Subcutaneous adipose tissue (tissue), 4 donors: ENCODE results near the gene TERB2. TPM values are rescaled to one million over a fixed set of nuclear protein-coding genes. Genes with fewer than 3 reads are reported as not detected.

Experiments
- small RNA-seq: library from RNA; depleted of rRNA; stranded (forward); fragments of <200 nt; gene quantifications from one replicate; pipeline ENCODE3, GENCODE V24; 2016
- total RNA-seq, 4 donors: library from RNA; depleted of rRNA; stranded (reverse); fragments of >200 nt; gene quantifications; one replicate each; pipeline ENCODE4 v1.1.0, GENCODE V29; 2016
- TF ChIP-seq, protein P1 (sequence below): fragments of 450-650 bp; IDR thresholded peaks from one replicate; pipeline ENCODE4 v1.5.1; 2016; ENCODE audit warnings: low read depth, mild to moderate bottlenecking, control low read depth, antibody characterized with exemption, moderate library complexity

The TERB2 gene
- total RNA-seq, 4 donors from 2014 or later = not detected

DNA sequence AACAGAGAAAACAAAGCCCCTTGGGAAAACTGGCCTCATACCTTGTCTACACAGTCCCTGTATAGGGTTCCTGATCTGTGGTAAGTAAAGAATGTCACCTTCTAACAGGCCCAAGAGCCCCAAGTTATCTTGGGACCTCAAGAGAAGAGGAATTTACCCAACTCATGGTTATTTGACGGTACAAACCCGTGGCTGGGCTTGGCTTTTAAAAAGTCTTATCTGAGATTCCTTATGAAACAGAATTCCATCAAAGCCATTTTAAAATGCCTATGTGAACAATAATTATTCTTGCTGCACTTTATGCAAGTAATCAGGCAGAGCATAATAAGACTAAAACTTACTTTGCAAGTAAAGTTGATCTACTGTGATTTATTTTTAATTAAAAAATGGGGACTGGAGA lies 52.6 kb downstream of the TERB2 start:
- TF ChIP-seq, protein P1, sequence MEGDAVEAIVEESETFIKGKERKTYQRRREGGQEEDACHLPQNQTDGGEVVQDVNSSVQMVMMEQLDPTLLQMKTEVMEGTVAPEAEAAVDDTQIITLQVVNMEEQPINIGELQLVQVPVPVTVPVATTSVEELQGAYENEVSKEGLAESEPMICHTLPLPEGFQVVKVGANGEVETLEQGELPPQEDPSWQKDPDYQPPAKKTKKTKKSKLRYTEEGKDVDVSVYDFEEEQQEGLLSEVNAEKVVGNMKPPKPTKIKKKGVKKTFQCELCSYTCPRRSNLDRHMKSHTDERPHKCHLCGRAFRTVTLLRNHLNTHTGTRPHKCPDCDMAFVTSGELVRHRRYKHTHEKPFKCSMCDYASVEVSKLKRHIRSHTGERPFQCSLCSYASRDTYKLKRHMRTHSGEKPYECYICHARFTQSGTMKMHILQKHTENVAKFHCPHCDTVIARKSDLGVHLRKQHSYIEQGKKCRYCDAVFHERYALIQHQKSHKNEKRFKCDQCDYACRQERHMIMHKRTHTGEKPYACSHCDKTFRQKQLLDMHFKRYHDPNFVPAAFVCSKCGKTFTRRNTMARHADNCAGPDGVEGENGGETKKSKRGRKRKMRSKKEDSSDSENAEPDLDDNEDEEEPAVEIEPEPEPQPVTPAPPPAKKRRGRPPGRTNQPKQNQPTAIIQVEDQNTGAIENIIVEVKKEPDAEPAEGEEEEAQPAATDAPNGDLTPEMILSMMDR = no peak

DNA sequence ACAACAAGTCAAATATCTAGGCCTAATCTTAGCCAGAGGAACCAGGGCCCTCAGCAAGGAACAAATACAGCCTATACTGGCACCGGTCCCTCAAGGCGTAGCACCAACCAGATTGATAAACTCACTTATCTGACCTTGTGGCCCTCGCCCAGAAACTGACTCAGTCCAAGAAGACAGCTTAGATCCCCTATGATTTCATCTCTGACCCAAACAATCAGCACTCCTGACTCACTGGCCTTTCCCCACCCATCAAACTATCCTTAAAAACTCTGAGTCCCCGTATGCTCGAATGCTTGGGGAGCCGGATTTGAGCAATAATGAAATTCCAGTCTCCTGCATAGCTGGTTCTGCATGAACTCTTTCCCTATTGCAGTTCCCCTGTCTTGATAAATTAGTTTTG lies 64.9 kb downstream of the TERB2 start:
- TF ChIP-seq, protein P1 = no peak

GRCh38 chr15:45022871-45023658 lies 66.6 kb downstream of the TERB2 start, which contains the start of gene SORD:
TSS of gene SORD (plus strand) at chr15:45023195. CDS start at chr15:45023284, 89 bp downstream.
- TF ChIP-seq, protein P1 = no peak

GRCh38 chr15:45023659-45024225 lies 67.3 kb downstream of the TERB2 start:
- TF ChIP-seq, protein P1 = no peak

DNA sequence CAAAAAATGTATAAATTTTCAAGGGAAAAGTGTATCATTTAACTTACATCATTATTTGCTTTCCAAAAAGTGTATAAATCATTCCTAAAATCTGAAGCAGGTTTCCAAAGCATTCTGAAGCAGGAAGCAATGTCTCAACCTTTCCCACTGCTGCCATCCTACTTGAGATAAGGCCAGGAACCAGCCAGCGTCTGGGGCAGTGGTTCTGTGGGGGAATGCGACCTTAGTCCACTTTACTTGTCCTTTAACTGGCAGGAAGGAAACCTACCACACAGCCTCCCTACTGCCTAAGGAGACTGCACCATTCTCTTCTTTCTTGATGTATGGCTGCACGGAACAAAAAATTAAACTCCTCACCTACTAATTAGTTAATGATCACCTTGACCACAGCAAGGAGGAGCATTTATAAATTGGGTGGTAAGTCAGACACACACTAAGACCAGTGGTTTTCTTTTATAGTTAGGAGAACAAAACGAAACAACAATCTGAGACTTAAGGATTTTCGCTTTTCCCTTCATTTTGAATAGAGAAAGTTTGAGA lies 70.2 kb downstream of the TERB2 start:
- TF ChIP-seq, protein P1 = no peak

- TF ChIP-seq, protein P1 = no peak
Observed at GRCh38 chr15:45027220-45027619, 70.7 kb downstream of the TERB2 start.

Small RNA genes lying within 50 kb of the gene (small RNA-seq; reads per million reads assigned to genes)
- gene RNU1-78P (not detected), gene RNU6-1108P (not detected), gene RNU6-1332P (not detected), gene RNU6-966P (not detected)

Other genes starting within 250 kb of the TERB2 start
- gene PATL2, start 245.4 kb upstream of the TERB2 start, total RNA-seq = 1 to 10 TPM in 3 of 4 donors, under 1 TPM in 1; 0.65 to 2.5 (median 2.1) TPM
- gene B2M, start 245.2 kb upstream of the TERB2 start, total RNA-seq = 1,000 to 10,000 TPM; 2,790 to 8,596 (median 3,870) TPM
- gene TRIM69, start 220.2 kb upstream of the TERB2 start, total RNA-seq = 10 to 100 TPM; 14.2 to 17.3 (median 14.9) TPM
- gene SORD, start 66.5 kb downstream of the TERB2 start, total RNA-seq = 1 to 10 TPM; 1.9 to 7.3 (median 4.7) TPM
- gene DUOX2, start 157.5 kb downstream of the TERB2 start, total RNA-seq = under 1 TPM in 3 of 4 donors, not detected in 1; under 0.01 to 0.22 (median under 0.01) TPM
- not detected for gene DUOXA2, start 157.6 kb downstream of the TERB2 start, total RNA-seq
- gene DUOXA1, start 173.2 kb downstream of the TERB2 start, total RNA-seq = 1 to 10 TPM in 1 of 4 donors, under 1 TPM in 2, not detected in 1; 0.44 to 1.1 (median 0.51) TPM
- under 1 TPM in 3 of 4 donors, not detected in 1; 0.44 to 0.85 (median 0.57) TPM for gene DUOX1, start 173.3 kb downstream of the TERB2 start, total RNA-seq
- 1 to 10 TPM in 3 of 4 donors, under 1 TPM in 1; 0.33 to 7.5 (median 3.7) TPM for gene SHF, start 231.3 kb downstream of the TERB2 start, total RNA-seq